Activated CD4-positive, CD25-positive, alpha-beta regulatory T cell treated with anti-CD3 and anti-CD28 coated beads, Interleukin-2, amount 50 U/mL, for 16 hours (primary cell): ENCODE data around the gene ZNF648.
A peak's percentile ranks its signal among the peaks of the same experiment; 100 is the strongest.
"Not testable (repeated sequence)": the region's sequence is repeated elsewhere in the genome, so short reads cannot be mapped to it uniquely, and the experiment has no call there.

ENCODE experiments used
- DNase-seq: peaks from one replicate; pipeline ENCODE4 v3.0.0-alpha.2; 2020; ENCODE audit warnings: low read depth, low spot score

Gene ZNF648

GRCh38 chr1:182061594-182061993 lies at the start of gene ZNF648:
Gene ZNF648, minus strand, starts transcription at chr1:182061712. Its CDS starts 3,702 bp downstream, at chr1:182058010.
- no peak for DNase-seq

- DNase-seq: no peak
These were observed 49.1 kb upstream of the ZNF648 start for GRCh38 chr1:182110635-182111034.

GRCh38 chr1:182109771-182110170 lies 48.3 kb upstream of the ZNF648 start:
- no peak for DNase-seq

- no peak for DNase-seq
These were observed 45.7 kb upstream of the ZNF648 start for GRCh38 chr1:182107209-182107608.

- DNase-seq: no peak
These were observed 40.5 kb upstream of the ZNF648 start for GRCh38 chr1:182102043-182102416.

DNA sequence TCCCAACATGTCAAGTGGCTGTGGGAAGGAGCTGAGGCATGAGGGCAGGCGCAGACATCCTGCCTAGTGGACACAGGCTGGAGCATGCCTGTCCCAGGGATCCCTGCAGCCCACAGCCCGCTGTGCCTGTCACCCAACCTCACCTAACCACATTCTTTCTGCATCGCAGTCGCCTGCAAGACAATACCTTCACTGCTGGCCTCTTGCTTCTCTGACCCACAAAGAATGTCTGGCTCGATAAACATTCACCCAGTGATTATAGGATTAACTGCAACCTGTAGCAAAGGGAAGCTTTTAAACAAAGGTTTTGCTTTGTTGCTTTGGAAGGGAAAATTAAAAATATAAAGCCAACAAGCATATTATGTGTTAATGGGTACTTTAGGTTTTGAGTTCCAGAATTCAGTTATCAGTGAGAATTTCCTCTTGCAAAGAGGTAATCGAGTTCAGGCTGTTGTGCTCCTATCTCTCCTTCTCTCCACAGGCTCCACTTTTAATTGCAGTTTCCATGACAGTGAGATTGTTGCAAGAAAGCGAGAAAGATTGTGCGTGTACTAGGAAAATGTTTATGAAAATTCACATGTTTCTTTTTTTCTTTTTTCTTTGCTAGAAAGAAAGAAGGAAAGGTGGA lies 40.0 kb upstream of the ZNF648 start:
- no peak for DNase-seq

DNA sequence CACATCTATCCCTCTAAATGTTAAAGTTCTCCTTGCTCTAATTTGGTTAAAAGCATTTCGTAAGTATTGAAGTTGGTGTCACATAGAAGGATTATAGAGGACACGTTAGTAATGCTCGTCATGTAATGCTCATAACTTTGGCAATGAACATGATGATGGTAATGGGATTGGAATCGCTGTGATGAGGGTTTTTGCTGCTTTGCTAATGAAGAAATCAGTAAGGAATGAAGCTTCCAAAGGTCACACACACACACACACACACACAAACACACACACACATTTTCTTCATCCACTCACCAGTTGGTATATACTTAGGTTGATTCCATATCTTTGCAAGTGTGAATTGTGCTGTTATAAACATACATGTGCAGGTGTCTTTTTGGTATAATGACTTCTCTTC lies 36.8 kb upstream of the ZNF648 start:
- no peak for DNase-seq

GRCh38 chr1:182095946-182096345 lies 34.4 kb upstream of the ZNF648 start:
- DNase-seq: no peak

GRCh38 chr1:182094514-182095005 lies 33.0 kb upstream of the ZNF648 start:
- not testable (repeated sequence) for DNase-seq

DNA sequence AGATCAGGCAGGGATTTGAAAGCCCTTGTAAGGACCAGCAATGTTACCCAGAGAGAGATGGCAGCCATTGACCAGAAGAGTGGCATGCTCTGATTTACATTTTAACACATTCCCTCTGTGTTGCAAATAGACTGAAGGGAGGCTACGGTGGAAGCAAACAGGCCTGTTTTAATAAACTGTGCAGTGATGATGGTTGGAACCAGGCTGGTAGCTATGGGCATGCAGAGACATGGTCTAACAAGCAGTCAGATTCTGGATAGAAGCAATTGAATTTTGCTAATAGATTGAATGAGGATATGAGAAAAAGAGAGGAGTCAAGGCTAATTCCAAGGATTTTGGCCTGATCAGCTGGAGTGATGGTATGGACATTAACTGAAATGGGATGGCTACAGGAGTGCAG lies 32.3 kb upstream of the ZNF648 start:
- DNase-seq: no peak

DNA sequence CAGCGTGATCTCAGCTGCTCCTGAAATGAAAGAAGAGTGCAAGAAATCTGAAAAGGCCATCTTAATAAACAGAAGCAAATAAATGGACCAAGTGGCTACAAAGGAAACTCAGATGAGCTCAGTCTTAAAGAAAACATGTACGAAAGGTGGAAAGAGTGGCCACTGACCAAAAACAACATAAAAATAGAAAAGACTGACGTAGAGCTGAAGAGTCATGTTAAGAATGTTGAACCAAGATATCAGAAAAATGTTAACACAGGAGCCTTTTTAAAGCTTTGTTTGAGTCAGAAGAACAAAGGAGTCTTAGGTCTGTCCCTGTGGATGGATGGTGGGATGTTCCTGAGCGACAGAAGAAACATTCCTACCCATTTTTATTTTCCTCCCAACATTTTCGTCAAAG lies 30.8 kb upstream of the ZNF648 start:
- DNase-seq: no peak

DNA sequence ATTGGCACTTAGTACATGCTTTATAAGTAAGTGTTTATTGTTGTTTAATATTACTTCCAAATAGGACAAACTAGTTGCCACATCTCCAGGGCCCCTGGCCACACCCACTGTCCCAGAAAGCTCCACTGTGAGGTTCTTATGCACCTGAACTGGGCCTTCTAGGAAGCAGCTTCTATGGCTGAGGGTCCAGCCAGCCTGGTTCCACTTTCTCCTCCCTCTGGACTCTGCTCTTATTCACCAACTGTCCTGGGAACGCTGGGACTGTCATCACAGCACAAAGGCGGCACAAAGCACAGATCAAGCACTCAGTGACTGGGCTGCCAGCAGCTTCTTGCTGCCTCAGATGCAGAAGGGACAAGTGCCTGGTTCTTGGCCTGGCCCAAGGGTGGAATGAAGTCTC lies 29.6 kb upstream of the ZNF648 start:
- DNase-seq: no peak

- no peak for DNase-seq
These were observed 26.3 kb upstream of the ZNF648 start for GRCh38 chr1:182087719-182088350.

DNA sequence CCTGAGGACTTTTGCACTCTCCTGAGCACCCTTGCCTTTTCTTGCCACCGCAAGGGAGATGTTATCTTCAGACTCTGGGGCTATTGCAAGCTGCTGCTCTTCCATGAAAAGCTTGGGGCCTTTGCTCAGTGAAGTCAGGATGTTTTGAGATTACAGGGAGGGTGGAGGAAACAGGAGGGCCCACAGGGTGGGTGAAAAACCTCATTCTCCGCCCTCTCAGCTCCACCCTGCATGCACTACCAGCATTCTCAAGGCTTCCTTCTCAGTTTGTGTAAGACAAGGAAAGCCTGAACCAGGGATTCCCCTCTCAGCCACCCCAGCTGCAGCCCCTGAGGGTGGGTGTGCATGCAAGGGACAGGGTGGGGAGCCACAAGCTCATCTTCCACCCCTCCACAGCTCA lies 25.8 kb upstream of the ZNF648 start:
- DNase-seq: no peak

- DNase-seq: no peak
These were observed 25.1 kb upstream of the ZNF648 start for GRCh38 chr1:182086620-182087019.

GRCh38 chr1:182086136-182086535 lies 24.6 kb upstream of the ZNF648 start:
- no peak for DNase-seq

- DNase-seq: no peak
These were observed 24.2 kb upstream of the ZNF648 start for GRCh38 chr1:182085726-182086125.

DNA sequence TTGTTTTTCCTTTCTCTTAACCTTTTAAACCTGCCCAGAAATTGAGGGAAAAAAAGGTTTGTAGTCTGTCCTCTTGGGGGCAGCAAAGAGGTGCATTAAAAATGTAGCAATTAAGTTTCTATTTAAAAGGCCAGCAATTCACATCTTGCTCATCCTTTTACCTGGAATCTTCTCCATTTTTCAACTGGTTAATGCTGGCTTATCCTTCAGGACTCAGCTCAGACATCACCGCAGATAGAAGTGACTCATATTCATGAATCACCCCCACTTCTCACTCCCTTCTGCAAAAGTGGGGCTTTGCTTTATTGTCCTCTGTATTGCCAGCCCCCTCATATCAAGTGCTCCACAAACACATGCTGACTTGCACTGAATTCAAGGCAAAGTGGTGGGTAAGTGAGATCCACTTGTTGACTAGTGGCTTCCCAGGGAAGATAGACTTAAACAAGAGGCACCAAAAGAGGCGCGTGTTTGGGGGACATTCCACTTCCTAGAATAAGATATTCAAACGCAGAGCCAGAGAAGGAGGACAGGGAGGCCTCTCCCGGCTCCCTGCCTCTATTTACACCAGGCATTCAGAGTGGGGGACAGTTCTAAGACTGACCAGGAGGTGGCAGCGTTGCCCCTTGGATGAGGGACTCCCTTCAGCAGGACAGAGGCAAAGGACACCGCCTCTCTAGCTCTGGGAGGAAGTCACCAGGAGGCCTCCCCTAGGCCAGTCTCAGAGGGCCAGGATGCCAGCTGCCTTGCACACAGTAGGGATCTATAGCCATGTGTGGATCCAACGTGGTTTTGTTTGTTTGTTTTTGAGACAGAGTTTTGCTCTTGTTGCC lies 23.2 kb upstream of the ZNF648 start:
- DNase-seq: peak; percentile 49

DNA sequence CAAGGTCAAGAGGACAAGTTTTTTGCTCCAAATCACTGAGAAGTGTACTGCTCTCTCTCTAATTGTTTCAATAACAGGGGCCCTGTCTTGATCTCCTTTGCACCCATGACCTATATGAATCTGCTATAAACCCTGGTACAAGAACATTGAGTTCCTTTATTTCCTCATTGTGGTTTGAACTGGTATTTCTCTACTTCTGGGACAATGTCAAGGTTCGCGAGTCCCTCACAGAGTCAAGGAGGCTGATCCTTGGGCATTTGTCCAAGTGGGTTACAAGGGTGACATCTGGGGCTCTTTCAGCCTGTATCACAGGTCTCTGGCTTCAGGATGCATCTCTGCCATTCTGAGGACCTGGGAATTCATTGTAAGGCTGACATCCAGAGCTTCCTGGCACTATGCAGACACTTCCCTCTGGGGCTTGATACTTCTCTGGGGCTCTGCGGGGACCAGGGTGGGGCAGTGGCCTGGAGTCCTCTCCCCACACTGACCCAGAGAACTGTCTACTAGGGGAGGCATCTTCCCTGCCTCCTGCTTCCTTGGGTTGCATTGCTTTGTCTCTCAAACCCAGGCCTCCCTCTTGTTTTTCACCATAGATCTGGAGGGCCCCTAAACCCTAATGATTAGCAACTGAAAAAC lies 22.5 kb upstream of the ZNF648 start:
- DNase-seq: no peak

DNA sequence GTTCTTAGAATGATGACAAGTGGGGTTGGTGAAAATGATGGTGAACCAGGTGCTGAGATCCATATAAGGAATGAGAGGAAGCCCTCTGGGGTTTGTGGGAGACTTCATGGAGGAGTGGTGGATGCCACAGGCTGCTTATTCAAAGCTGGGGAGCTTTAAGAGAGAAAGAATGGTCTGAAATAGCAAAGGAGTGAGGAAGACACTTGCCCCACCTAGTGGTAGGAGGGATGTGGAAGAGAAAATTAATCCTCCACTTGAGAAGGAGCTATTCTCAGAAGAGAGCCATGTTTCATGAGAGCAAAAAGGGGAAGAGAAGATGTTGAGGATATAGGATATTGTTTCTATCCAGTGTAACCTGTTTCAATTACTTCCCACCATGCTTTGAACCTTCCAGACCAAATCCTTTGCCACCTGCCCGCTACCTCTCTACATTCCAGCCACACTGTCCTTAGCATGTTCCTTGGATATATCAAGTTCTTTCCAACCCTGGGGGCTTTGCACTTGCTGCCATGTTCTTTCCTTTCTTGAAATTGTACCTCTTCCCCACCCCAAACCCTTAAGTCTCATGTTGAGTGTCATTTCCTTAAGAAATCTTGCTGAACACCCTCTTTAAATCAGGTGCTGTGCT lies 19.6 kb upstream of the ZNF648 start:
- DNase-seq: no peak

DNA sequence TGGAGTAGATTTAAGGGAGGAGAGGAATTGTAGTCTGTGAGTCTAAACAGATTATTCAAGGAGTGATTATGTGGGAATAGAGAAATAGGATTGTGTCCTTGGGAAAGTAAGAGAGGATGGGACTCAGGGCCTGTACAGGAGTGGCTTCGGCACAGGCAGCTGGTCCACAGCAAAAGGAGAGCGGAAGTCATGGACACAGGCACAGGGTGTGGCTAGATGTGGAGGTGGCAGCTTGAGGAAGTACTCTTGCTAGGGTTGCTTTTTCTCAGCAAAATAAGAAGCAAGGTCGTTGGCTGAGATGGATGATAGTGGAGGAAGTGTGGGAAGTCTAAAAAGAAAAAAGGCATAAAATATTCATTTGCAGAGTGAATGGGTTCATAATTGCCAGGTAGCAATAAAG lies 18.5 kb upstream of the ZNF648 start:
- DNase-seq: no peak

- DNase-seq: no peak
These were observed 10.4 kb upstream of the ZNF648 start for GRCh38 chr1:182071924-182072323.
